Loucy (cell line): ENCODE results near the gene DDX39A.

Experiments used
- H2AFZ ChIP-seq: fragments of 200-600 bp; sonication (generic); 2 replicates; pipeline ENCODE4 v1.6.0; 2016; ENCODE audit warnings: antibody characterized with exemption, mild to moderate bottlenecking, low read length, moderate library complexity
- H3F3A ChIP-seq: fragments of 200-600 bp; 2 replicates; pipeline ENCODE4 v1.6.0; 2016; ENCODE audit warnings: antibody characterized with exemption, low read depth, mild to moderate bottlenecking
- H3K27me3 ChIP-seq: fragments of 200-600 bp; sonication (generic); 2 replicates; pipeline ENCODE4 v1.6.1; 2014; ENCODE audit warnings: low read length, mild to moderate bottlenecking; ENCODE audit not compliant: insufficient read depth, poor library complexity, severe bottlenecking
- H3K36me3 ChIP-seq: fragments of 200-600 bp; sonication (generic); 2 replicates; pipeline ENCODE4 v1.6.1; 2016; ENCODE audit warnings: low read length; ENCODE audit not compliant: insufficient read depth
- H3K4me1 ChIP-seq: fragments of 200-600 bp; sonication (generic); 2 replicates; pipeline ENCODE4 v1.5.1; 2014; ENCODE audit warnings: low read length, mild to moderate bottlenecking; ENCODE audit not compliant: insufficient read depth, poor library complexity, severe bottlenecking
- H3K4me2 ChIP-seq: fragments of 200-600 bp; sonication (generic); 2 replicates; pipeline ENCODE4 v1.6.0; 2014; ENCODE audit warnings: antibody characterized with exemption, low read length, low read depth, mild to moderate bottlenecking; ENCODE audit not compliant: poor library complexity, severe bottlenecking
- H3K4me3 ChIP-seq: fragments of 200-600 bp; sonication (generic); 2 replicates; pipeline ENCODE4 v1.5.1; 2014; ENCODE audit warnings: low read length, mild to moderate bottlenecking, mixed read lengths; ENCODE audit not compliant: poor library complexity, severe bottlenecking
- H3K79me2 ChIP-seq: fragments of 200-600 bp; sonication (generic); 2 replicates; pipeline ENCODE4 v1.6.1; 2014; ENCODE audit warnings: low read length; ENCODE audit not compliant: insufficient read depth
- H3K9ac ChIP-seq: fragments of 200-600 bp; sonication (generic); 2 replicates; pipeline ENCODE4 v1.6.0; 2014; ENCODE audit warnings: mild to moderate bottlenecking, low read depth, low read length, moderate library complexity; ENCODE audit not compliant: poor library complexity, severe bottlenecking
- H3K9me2 ChIP-seq: fragments of 200-600 bp; sonication (generic); replicated peaks from 2 replicates; pipeline ENCODE4 v1.6.1; 2016; ENCODE audit warnings: low read depth, low read length, mixed read lengths
- H3K9me3 ChIP-seq: fragments of 200-600 bp; sonication (generic); 2 replicates; pipeline ENCODE4 v1.6.1; 2014; ENCODE audit warnings: mild to moderate bottlenecking, antibody characterized with exemption, low read length, low read depth; ENCODE audit not compliant: insufficient read depth
- H4K20me1 ChIP-seq: fragments of 200-600 bp; sonication (generic); 2 replicates; pipeline ENCODE4 v1.6.0; 2014; ENCODE audit warnings: antibody characterized with exemption, low read length, mild to moderate bottlenecking; ENCODE audit not compliant: insufficient read depth, poor library complexity, severe bottlenecking
- EZH2phosphoT487 ChIP-seq: fragments of 200-600 bp; IDR thresholded peaks from 2 replicates; pipeline ENCODE4 v1.6.1; 2018; ENCODE audit warnings: antibody characterized with exemption, mild to moderate bottlenecking, moderate library complexity, borderline replicate concordance
- TF ChIP-seq, protein P1 (sequence below): fragments of 200-600 bp; sonication (generic); conservative IDR thresholded peaks from 2 replicates; pipeline ENCODE4 v1.5.1; 2014; ENCODE audit warnings: mild to moderate bottlenecking, antibody characterized with exemption, low read length

DDX39A gene

GRCh38 chr19:14428882-14429416 lies 9.8 kb upstream of the DDX39A start:
- Histone ChIP-seq H3K9me3 (no peaks in the 10 kb centered on the region), H4K20me1 (peaks cover 4% of the 10 kb centered on the region), H3F3A (no peaks in the 10 kb centered on the region), H3K9ac (no peak overlapping the region), H3K79me2 (peaks cover 12% of the 10 kb centered on the region), H3K36me3 (no peaks in the 10 kb centered on the region), H2AFZ (no peak overlapping the region), H3K4me1 (peaks cover 10% of the 10 kb centered on the region), H3K4me3 (no peak overlapping the region), H3K4me2 (no peak overlapping the region), H3K9me2 (no peaks in the 10 kb centered on the region), H3K27me3 (no peaks in the 10 kb centered on the region)
- TF ChIP-seq, protein P1, sequence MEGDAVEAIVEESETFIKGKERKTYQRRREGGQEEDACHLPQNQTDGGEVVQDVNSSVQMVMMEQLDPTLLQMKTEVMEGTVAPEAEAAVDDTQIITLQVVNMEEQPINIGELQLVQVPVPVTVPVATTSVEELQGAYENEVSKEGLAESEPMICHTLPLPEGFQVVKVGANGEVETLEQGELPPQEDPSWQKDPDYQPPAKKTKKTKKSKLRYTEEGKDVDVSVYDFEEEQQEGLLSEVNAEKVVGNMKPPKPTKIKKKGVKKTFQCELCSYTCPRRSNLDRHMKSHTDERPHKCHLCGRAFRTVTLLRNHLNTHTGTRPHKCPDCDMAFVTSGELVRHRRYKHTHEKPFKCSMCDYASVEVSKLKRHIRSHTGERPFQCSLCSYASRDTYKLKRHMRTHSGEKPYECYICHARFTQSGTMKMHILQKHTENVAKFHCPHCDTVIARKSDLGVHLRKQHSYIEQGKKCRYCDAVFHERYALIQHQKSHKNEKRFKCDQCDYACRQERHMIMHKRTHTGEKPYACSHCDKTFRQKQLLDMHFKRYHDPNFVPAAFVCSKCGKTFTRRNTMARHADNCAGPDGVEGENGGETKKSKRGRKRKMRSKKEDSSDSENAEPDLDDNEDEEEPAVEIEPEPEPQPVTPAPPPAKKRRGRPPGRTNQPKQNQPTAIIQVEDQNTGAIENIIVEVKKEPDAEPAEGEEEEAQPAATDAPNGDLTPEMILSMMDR: no peak
- no peak for TF ChIP-seq EZH2phosphoT487

DNA sequence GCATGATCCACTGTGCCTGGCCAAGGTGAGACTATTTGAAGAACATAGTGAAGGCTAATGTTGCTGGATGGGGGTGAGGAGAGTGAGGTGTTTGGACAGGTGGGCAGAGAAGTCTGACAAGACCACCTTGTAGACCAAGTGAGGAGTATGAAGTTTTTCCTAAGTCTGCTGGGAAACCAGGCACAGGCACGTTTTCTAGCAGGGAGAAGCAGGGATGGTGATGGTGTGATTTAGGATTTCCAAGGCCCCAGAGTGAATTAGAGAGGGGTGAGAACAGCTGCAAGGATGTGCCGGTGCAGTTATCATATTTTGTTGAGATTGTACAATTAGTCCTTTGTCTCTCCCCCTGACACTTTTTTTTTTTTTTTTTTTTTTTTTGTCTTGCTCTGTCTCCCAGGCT lies 8.3 kb upstream of the DDX39A start:
- H3K9me2 ChIP-seq: no peaks in the 10 kb centered on the region
- H3K9me3 ChIP-seq: no peaks in the 10 kb centered on the region
- no peaks in the 10 kb centered on the region for H3K27me3 ChIP-seq
- peaks cover under 1% of the 10 kb centered on the region; the same call in 1 of the 2 replicates for H3K79me2 ChIP-seq
- no peak overlapping the region for H3K9ac ChIP-seq
- H3K36me3 ChIP-seq: no peaks in the 10 kb centered on the region
- H3K4me1 ChIP-seq: peaks cover under 1% of the 10 kb centered on the region
- no peak for TF ChIP-seq EZH2phosphoT487
- TF ChIP-seq, protein P1: no peak
- no peaks in the 10 kb centered on the region for H3F3A ChIP-seq
- no peak overlapping the region for H3K4me3 ChIP-seq
- no peak overlapping the region for H3K4me2 ChIP-seq
- H4K20me1 ChIP-seq: no peaks in the 10 kb centered on the region
- H2AFZ ChIP-seq: no peak overlapping the region

- no peaks in the 10 kb centered on the region for H3K79me2 ChIP-seq
Measured at GRCh38 chr19:14425696-14426138, 6.6 kb upstream of the DDX39A start.

More at GRCh38 chr19:14425696-14426138, 6.6 kb upstream of the DDX39A start:
- no peaks in the 10 kb centered on the region for H3K4me1 ChIP-seq
- no peak overlapping the region for H3K4me2 ChIP-seq
- no peaks in the 10 kb centered on the region for H3K27me3 ChIP-seq
- no peaks in the 10 kb centered on the region for H3K9me3 ChIP-seq
- no peak overlapping the region for H2AFZ ChIP-seq
- no peak overlapping the region for H3K9ac ChIP-seq
- H4K20me1 ChIP-seq: no peaks in the 10 kb centered on the region
- H3K9me2 ChIP-seq: no peaks in the 10 kb centered on the region
- H3K4me3 ChIP-seq: no peak overlapping the region
- H3K36me3 ChIP-seq: no peaks in the 10 kb centered on the region
- H3F3A ChIP-seq: no peaks in the 10 kb centered on the region
- TF ChIP-seq, protein P1: no peak
- TF ChIP-seq EZH2phosphoT487: no peak
